Measurements from ENCODE around the gene LGMN.
"Not testable (repeated sequence)": the region's sequence is repeated elsewhere in the genome, so short reads cannot be mapped to it uniquely, and the experiment has no call there.

The LGMN gene

GRCh38 chr14:92753250-92753649 is 4.8 kb upstream of the LGMN start:
- H3K9ac ChIP-seq (ENCODE audit: low read depth, low read length, poor library complexity, severe bottlenecking): no peak overlapping the region

GRCh38 chr14:92751819-92752218 is 3.4 kb upstream of the LGMN start:
- Histone ChIP-seq H3K9me3 (ENCODE audit: insufficient read depth, low read depth, low read length) (no peaks in the 10 kb centered on the region; the same call in 1 of the 2 replicates), H4K20me1 (ENCODE audit: insufficient read depth, low read length, poor library complexity, severe bottlenecking) (no peaks in the 10 kb centered on the region), H3F3A (ENCODE audit: low read depth) (0 out of 2 replicates have a peak, but pooled peaks cover 3% of the 10 kb centered on the region), H3K79me2 (ENCODE audit: insufficient read depth, low read length) (no peaks in the 10 kb centered on the region), H3K27me3 (ENCODE audit: insufficient read depth, low read length, poor library complexity, severe bottlenecking) (no peaks in the 10 kb centered on the region), H3K36me3 (ENCODE audit: insufficient read depth, low read length) (no peaks in the 10 kb centered on the region), H2AFZ (ENCODE audit: low read length) (no peak overlapping the region), H3K9me2 (replicated peaks; ENCODE audit: low read depth, low read length) (no peaks in the 10 kb centered on the region), H3K9ac (ENCODE audit: low read depth, low read length, poor library complexity, severe bottlenecking) (peak overlapping the region; percentile 51), H3K4me3 (ENCODE audit: low read length, poor library complexity, severe bottlenecking) (peak overlapping the region; percentile 65), H3K4me2 (ENCODE audit: low read depth, low read length, poor library complexity, severe bottlenecking) (peak overlapping the region; percentile 61), H3K4me1 (ENCODE audit: insufficient read depth, low read length, poor library complexity, severe bottlenecking) (peaks cover 51% of the 10 kb centered on the region)
- TF ChIP-seq CTCF (conservative IDR thresholded peaks at IDR 0.05; ENCODE audit: low read length) (no peak), EZH2phosphoT487 (IDR thresholded peaks at IDR 0.05; ENCODE audit: borderline replicate concordance) (no peak)

More at GRCh38 chr14:92753250-92753649, 4.8 kb upstream of the LGMN start:
- H3K36me3 ChIP-seq (ENCODE audit: insufficient read depth, low read length): no peaks in the 10 kb centered on the region
- H2AFZ ChIP-seq (ENCODE audit: low read length): no peak overlapping the region
- H3K4me3 ChIP-seq (ENCODE audit: low read length, poor library complexity, severe bottlenecking): no peak overlapping the region
- H3K27me3 ChIP-seq (ENCODE audit: insufficient read depth, low read length, poor library complexity, severe bottlenecking): no peaks in the 10 kb centered on the region
- H4K20me1 ChIP-seq (ENCODE audit: insufficient read depth, low read length, poor library complexity, severe bottlenecking): no peaks in the 10 kb centered on the region
- 0 out of 2 replicates have a peak, but pooled peaks cover 3% of the 10 kb centered on the region for H3F3A ChIP-seq (ENCODE audit: low read depth)
- TF ChIP-seq EZH2phosphoT487 (IDR thresholded peaks at IDR 0.05; ENCODE audit: borderline replicate concordance) (no peak), CTCF (conservative IDR thresholded peaks at IDR 0.05; ENCODE audit: low read length) (no peak)
- no peak overlapping the region for H3K4me2 ChIP-seq (ENCODE audit: low read depth, low read length, poor library complexity, severe bottlenecking)
- no peaks in the 10 kb centered on the region for H3K79me2 ChIP-seq (ENCODE audit: insufficient read depth, low read length)
- H3K9me2 ChIP-seq (replicated peaks; ENCODE audit: low read depth, low read length): no peaks in the 10 kb centered on the region
- peaks cover 59% of the 10 kb centered on the region for H3K4me1 ChIP-seq (ENCODE audit: insufficient read depth, low read length, poor library complexity, severe bottlenecking)
- no peaks in the 10 kb centered on the region; the same call in 1 of the 2 replicates for H3K9me3 ChIP-seq (ENCODE audit: insufficient read depth, low read depth, low read length)

GRCh38 chr14:92750994-92751400 is 2.6 kb upstream of the LGMN start:
- peaks cover 51% of the 10 kb centered on the region for H3K4me1 ChIP-seq (ENCODE audit: insufficient read depth, low read length, poor library complexity, severe bottlenecking)
- H3K27me3 ChIP-seq (ENCODE audit: insufficient read depth, low read length, poor library complexity, severe bottlenecking): no peaks in the 10 kb centered on the region
- H3K79me2 ChIP-seq (ENCODE audit: insufficient read depth, low read length): no peaks in the 10 kb centered on the region
- H3K4me3 ChIP-seq (ENCODE audit: low read length, poor library complexity, severe bottlenecking): peak overlapping the region; percentile 65
- H3F3A ChIP-seq (ENCODE audit: low read depth): 0 out of 2 replicates have a peak, but pooled peaks cover 3% of the 10 kb centered on the region
- H3K9ac ChIP-seq (ENCODE audit: low read depth, low read length, poor library complexity, severe bottlenecking): peak overlapping the region; percentile 51
- no peaks in the 10 kb centered on the region for H4K20me1 ChIP-seq (ENCODE audit: insufficient read depth, low read length, poor library complexity, severe bottlenecking)
- no peaks in the 10 kb centered on the region; the same call in 1 of the 2 replicates for H3K9me3 ChIP-seq (ENCODE audit: insufficient read depth, low read depth, low read length)
- no peak overlapping the region for H2AFZ ChIP-seq (ENCODE audit: low read length)
- no peaks in the 10 kb centered on the region for H3K36me3 ChIP-seq (ENCODE audit: insufficient read depth, low read length)
- H3K9me2 ChIP-seq (replicated peaks; ENCODE audit: low read depth, low read length): no peaks in the 10 kb centered on the region
- TF ChIP-seq CTCF (conservative IDR thresholded peaks at IDR 0.05; ENCODE audit: low read length) (no peak), EZH2phosphoT487 (IDR thresholded peaks at IDR 0.05; ENCODE audit: borderline replicate concordance) (no peak)
- peak overlapping the region; percentile 61 for H3K4me2 ChIP-seq (ENCODE audit: low read depth, low read length, poor library complexity, severe bottlenecking)

GRCh38 chr14:92750222-92750728 is 1.8 kb upstream of the LGMN start:
- H3K4me2 ChIP-seq (ENCODE audit: low read depth, low read length, poor library complexity, severe bottlenecking): peak overlapping the region; percentile 61

More at GRCh38 chr14:92750222-92750728, 1.8 kb upstream of the LGMN start:
- H3K9me2 ChIP-seq (replicated peaks; ENCODE audit: low read depth, low read length); H3K9me3 ChIP-seq (ENCODE audit: insufficient read depth, low read depth, low read length); H3F3A ChIP-seq (ENCODE audit: low read depth); H3K79me2 ChIP-seq (ENCODE audit: insufficient read depth, low read length); H3K27me3 ChIP-seq (ENCODE audit: insufficient read depth, low read length, poor library complexity, severe bottlenecking); H4K20me1 ChIP-seq (ENCODE audit: insufficient read depth, low read length, poor library complexity, severe bottlenecking); H3K36me3 ChIP-seq (ENCODE audit: insufficient read depth, low read length): not testable (repeated sequence)
- Histone ChIP-seq H3K9ac (ENCODE audit: low read depth, low read length, poor library complexity, severe bottlenecking) (peak overlapping the region; percentile 51), H2AFZ (ENCODE audit: low read length) (peak overlapping the region; percentile 61; the same call in 1 of the 2 replicates), H3K4me3 (ENCODE audit: low read length, poor library complexity, severe bottlenecking) (peak overlapping the region; percentile 65), H3K4me1 (ENCODE audit: insufficient read depth, low read length, poor library complexity, severe bottlenecking) (peaks cover 48% of the 10 kb centered on the region)
